ENCODE data around the gene FKRP.
"Not testable (repeated sequence)": the region's sequence is repeated elsewhere in the genome, so short reads cannot be mapped to it uniquely, and the experiment has no call there.

FKRP gene

GRCh38 chr19:46745521-46746280 lies at the start of gene FKRP:
TSS of gene FKRP (plus strand) at chr19:46746057. CDS start at chr19:46755451, 9,394 bp downstream.
- DNase-seq: no peak

- no peak for DNase-seq
These were observed 49.0 kb upstream of the FKRP start for GRCh38 chr19:46696866-46697203.

- peak; percentile 89 for DNase-seq
These were observed 48.5 kb upstream of the FKRP start for GRCh38 chr19:46697204-46697960.

- no peak for DNase-seq
These were observed 47.2 kb upstream of the FKRP start for GRCh38 chr19:46698395-46699321.

- no peak for DNase-seq
These were observed 45.2 kb upstream of the FKRP start for GRCh38 chr19:46700704-46701103.

GRCh38 chr19:46704379-46705076 lies 41.3 kb upstream of the FKRP start:
- peak; percentile 67 for DNase-seq

GRCh38 chr19:46710687-46711086 lies 35.2 kb upstream of the FKRP start:
- DNase-seq: no peak

- DNase-seq: not testable (repeated sequence)
These were observed 33.0 kb upstream of the FKRP start for GRCh38 chr19:46712768-46713338.

GRCh38 chr19:46713781-46714443 lies 31.9 kb upstream of the FKRP start:
- peak; percentile 96 for DNase-seq

GRCh38 chr19:46714444-46715106 lies 31.3 kb upstream of the FKRP start:
- no peak for DNase-seq

GRCh38 chr19:46715620-46715974 lies 30.3 kb upstream of the FKRP start:
- DNase-seq: no peak

- no peak for DNase-seq
These were observed 29.7 kb upstream of the FKRP start for GRCh38 chr19:46715975-46716671.

GRCh38 chr19:46716672-46717033 lies 29.2 kb upstream of the FKRP start:
- no peak for DNase-seq

GRCh38 chr19:46717034-46717715 lies 28.7 kb upstream of the FKRP start, which contains the start of gene PRKD2:
TSS of gene PRKD2 (minus strand) at chr19:46717114. CDS start at chr19:46716370, 744 bp downstream.
- DNase-seq: peak; percentile 96

GRCh38 chr19:46717716-46718143 lies 28.1 kb upstream of the FKRP start:
- DNase-seq: no peak

- DNase-seq: no peak
These were observed 27.5 kb upstream of the FKRP start for GRCh38 chr19:46718157-46718933.

- DNase-seq: no peak
These were observed 26.8 kb upstream of the FKRP start for GRCh38 chr19:46718934-46719622.
